K562 (cell line): ENCODE measurements around the gene PPP1R14D. TPM values are rescaled to one million over a fixed set of nuclear protein-coding genes. Genes with fewer than 3 reads are reported as not detected.

Experiments
- ATAC-seq: fragments of 200-7000 bp; cut with Tn5 transposase; 3 replicates; pipeline ENCODE4 v1.9.1; 2020; ENCODE audit warnings: moderate library complexity
- Bru-seq: library from RNA; stranded (reverse); fragments of 400-500 nt; gene quantifications from one replicate; lab custom pipeline; 2021; lab: Mats Ljungman, UMichigan
- BruChase-seq, 2 experiments: library from RNA; stranded (reverse); fragments of 400-500 nt; gene quantifications; one replicate each; lab custom pipeline; 2021; lab: Mats Ljungman, UMichigan
- BruUV-seq: library from RNA; stranded (reverse); fragments of 400-500 nt; replicated peaks from 2 replicates; lab custom pipeline; 2021; lab: Mats Ljungman, UMichigan
- CTCF ChIA-PET: fragments of 300-600 bp; formaldehyde crosslinking; extraction: SDS; loops from one replicate; lab custom pipeline; 2021; ENCODE audit warnings: low intra/inter-chr PET ratio; lab: Yijun Ruan, JAX
- POLR2A ChIA-PET: fragments of 300-600, 350-650 bp; sonication (Branson Sonifier 250); formaldehyde crosslinking; extraction: SDS; loops from one replicate; lab custom pipeline; 2021; ENCODE audit warnings: antibody characterized with exemption, inconsistent platforms; lab: Yijun Ruan, JAX
- DNase-seq, 4 experiments: peaks; one replicate each; pipeline versions ENCODE4 v3.0.0 to v3.0.0-alpha.2; 2011 to 2018; ENCODE audit warnings: low spot score in 3 of 4, mixed read lengths in 3 of 4; ENCODE audit errors: extremely low read depth in 1 of 4
- FAIRE-seq: peaks from 2 replicates; lab custom pipeline; 2011; peaks lifted over from hg19 to GRCh38; lab: Jason Lieb, UNC
- H2AFZ ChIP-seq: 2 replicates; pipeline ENCODE4 v1.6.0; 2011; ENCODE audit warnings: low read depth, low read length, control low read depth, inconsistent platforms
- H3K27ac ChIP-seq: fragments of 200-600 bp; 3 replicates; pipeline ENCODE4 v1.8.0; 2011; ENCODE audit warnings: low read depth, mild to moderate bottlenecking, control low read depth, inconsistent platforms, low read length, moderate library complexity, mixed read lengths; ENCODE audit errors: extremely low read depth
- H3K27me3 ChIP-seq, 2 experiments: fragments of 300-600 bp in 1 of 2; 2 replicates in 1 of 2; 3 replicates in 1 of 2; pipeline versions ENCODE4 v1.6.0 to v1.8.0; 2011; ENCODE audit warnings: inconsistent platforms in 2 of 2, low read length in 2 of 2, mild to moderate bottlenecking in 1 of 2, mixed read lengths in 1 of 2, moderate library complexity in 1 of 2; ENCODE audit not compliant: control insufficient read depth in 2 of 2, insufficient read depth in 2 of 2
- H3K36me3 ChIP-seq: fragments of 300-600 bp; 3 replicates; pipeline ENCODE4 v1.8.0; 2011; ENCODE audit warnings: mild to moderate bottlenecking, low read length, inconsistent platforms; ENCODE audit not compliant: control insufficient read depth, insufficient read depth
- H3K4me1 ChIP-seq, 2 experiments: fragments of 200-600 bp in 1 of 2; replicated peaks in 1 of 2; 2 replicates in 1 of 2; 3 replicates in 1 of 2; pipeline versions ENCODE4 v1.5.1 to v1.8.0; 2011; ENCODE audit warnings: inconsistent platforms in 2 of 2, low read length in 2 of 2, mild to moderate bottlenecking in 1 of 2, mixed read lengths in 1 of 2, moderate library complexity in 1 of 2; ENCODE audit not compliant: control insufficient read depth in 2 of 2, insufficient read depth in 2 of 2
- H3K4me2 ChIP-seq: 2 replicates; pipeline ENCODE4 v1.6.1; 2011; ENCODE audit warnings: low read length, control low read depth, inconsistent platforms, mixed read lengths; ENCODE audit not compliant: insufficient read depth
- H3K4me3 ChIP-seq: fragments of 200-600 bp; sonication (generic), shearing (Covaris generic); 2 replicates; pipeline ENCODE4 v1.5.1; 2016; ENCODE audit warnings: control low read depth, inconsistent platforms
- H3K79me2 ChIP-seq: fragments of 200-600 bp; 3 replicates; pipeline ENCODE4 v1.8.0; 2011; ENCODE audit warnings: low read length, inconsistent platforms; ENCODE audit not compliant: control insufficient read depth, insufficient read depth
- H3K9ac ChIP-seq, 2 experiments: 2 replicates each; pipeline versions ENCODE4 v1.6.0 to v1.6.1; 2011; ENCODE audit warnings: low read depth in 2 of 2, low read length in 2 of 2, control low read depth in 1 of 2, inconsistent platforms in 1 of 2, mild to moderate bottlenecking in 1 of 2, mixed read lengths in 1 of 2; ENCODE audit not compliant: insufficient read depth in 1 of 2
- H3K9me1 ChIP-seq: one replicate; pipeline ENCODE4 v1.6.0; 2011; ENCODE audit warnings: inconsistent platforms, mild to moderate bottlenecking, low read length, moderate library complexity; ENCODE audit not compliant: control insufficient read depth, insufficient read depth
- H3K9me3 ChIP-seq: replicated peaks from 2 replicates; pipeline ENCODE4 v1.5.1; 2011; ENCODE audit warnings: low read depth, low read length, inconsistent platforms; ENCODE audit not compliant: control insufficient read depth, insufficient read depth
- H4K20me1 ChIP-seq: replicated peaks from 2 replicates; pipeline ENCODE4 v1.6.1; 2011; ENCODE audit warnings: low read length, inconsistent platforms, mixed read lengths; ENCODE audit not compliant: control insufficient read depth, insufficient read depth
- CREB5 ChIP-seq: fragments of 250-450 bp; sonication (Bioruptor Pico); IDR thresholded peaks from 2 replicates; pipeline ENCODE4 v1.5.0; 2020; ENCODE audit warnings: mild to moderate bottlenecking
- ETS2 ChIP-seq: IDR thresholded peaks from 2 replicates; pipeline ENCODE4 v1.6.1; 2016; ENCODE audit warnings: borderline replicate concordance, missing genetic modification characterization, mild to moderate bottlenecking, moderate library complexity, missing compliant biosample characterization; ENCODE audit not compliant: poor library complexity, severe bottlenecking
- EZH2 ChIP-seq: IDR thresholded peaks from 2 replicates; pipeline ENCODE4 v1.6.1; 2012; ENCODE audit warnings: low read depth, mild to moderate bottlenecking, inconsistent platforms, low read length, borderline replicate concordance
- NFXL1 ChIP-seq: fragments of 450-650 bp; formaldehyde crosslinking; IDR thresholded peaks from 2 replicates; pipeline ENCODE4 v1.4.0; 2021; ENCODE audit warnings: mild to moderate bottlenecking
- WGBS: fragments of 100-300 bp; shearing (Covaris generic); methylation state at CpG from one replicate; pipeline ENCODE4 v1.1.6; 2016; ENCODE audit warnings: low coverage, mixed read lengths; ENCODE audit not compliant: insufficient coverage; ENCODE audit errors: missing lambda C conversion rate; 5-methylcytosine and 5-hydroxymethylcytosine counted together
- in situ Hi-C: fragments of 300-500 bp; cut with MboI; formaldehyde crosslinking; loops from 4 replicates; pipeline ENCODE4 v1.15.0; 2018; ENCODE audit warnings: inconsistent platforms, mixed read lengths
- intact Hi-C: fragments of 100-400 bp; cut with micrococcal nuclease; formaldehyde crosslinking; loops from 2 replicates; pipeline ENCODE4 v1.14.2; 2022
- long read RNA-seq, 3 experiments: library from polyadenylated mRNA in 2 of 3; library from RNA in 1 of 3; unstranded in 2 of 3; stranded (forward) in 1 of 3; transcript quantifications; one replicate each; pipeline ENCODE4 v2.0.0, GENCODE V29; 2019 to 2022
- polyA minus RNA-seq, 3 experiments: library from RNA; depleted of rRNA, polyadenylated mRNA; stranded (reverse); fragments of >200 nt; gene quantifications; 2 replicates each; pipeline ENCODE4 v1.2.3, GENCODE V29; 2011
- polyA plus RNA-seq, 8 experiments: library from polyadenylated mRNA; depleted of rRNA in 4 of 8; stranded (reverse) in 5 of 8; unstranded in 3 of 8; fragments of >200 nt; fragmentation: Nextera tagmentation in 2 of 8; fragmentation: Illumina TruSeq in 1 of 8; extraction: Ambion mirVana in 2 of 8; extraction: Trizol in 1 of 8; gene quantifications; 2 replicates each; pipeline versions ENCODE4 v1.2.1 to v1.2.3, GENCODE V29; 2011 to 2014; ENCODE audit warnings: inconsistent platforms in 1 of 8, missing spikeins in 1 of 8
- total RNA-seq, 7 experiments: library from RNA; depleted of rRNA in 6 of 7; stranded (reverse); fragments of >200 nt in 6 of 7; fragmentation: Illumina TruSeq in 2 of 7; extraction: Trizol in 2 of 7; gene quantifications; 2 replicates each; pipeline versions ENCODE4 v1.2.1 to v1.2.3, GENCODE V29; 2011 to 2021; ENCODE audit warnings: low replicate concordance in 1 of 7
- TF ChIP-seq, protein P1 (sequence below): fragments of 450-650 bp; IDR thresholded peaks from 2 replicates; pipeline ENCODE4 v1.6.1; 2016
- TF ChIP-seq, protein P2 (sequence below): fragments of 250-450 bp; sonication (Bioruptor Pico); IDR thresholded peaks from 2 replicates; pipeline ENCODE4 v1.8.0; 2021; ENCODE audit warnings: moderate library complexity, mild to moderate bottlenecking, inconsistent platforms

The PPP1R14D gene, protein sequence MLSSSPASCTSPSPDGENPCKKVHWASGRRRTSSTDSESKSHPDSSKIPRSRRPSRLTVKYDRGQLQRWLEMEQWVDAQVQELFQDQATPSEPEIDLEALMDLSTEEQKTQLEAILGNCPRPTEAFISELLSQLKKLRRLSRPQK
- not detected in 2 replicates for total RNA-seq (2011; cell fraction: chromatin; rRNA removed; ENCODE audit: low replicate concordance)
- 0.66 and 0.67 TPM in 2 replicates for total RNA-seq (2011; cell fraction: nucleolus; rRNA removed)
- not detected in 2 replicates for total RNA-seq (2011; cell fraction: nucleoplasm; rRNA removed)
- not detected in 2 replicates for total RNA-seq (2014; rRNA removed)
- total RNA-seq (2014; rRNA removed; fragmentation: Illumina TruSeq; extraction: Trizol): not detected in 2 replicates
- not detected in 2 replicates for total RNA-seq (2015; rRNA removed; fragmentation: Illumina TruSeq; extraction: Trizol)
- not detected in 2 replicates for total RNA-seq (2021)
- polyA plus RNA-seq (2011; rRNA removed): 0.11 TPM in 1 of 2 replicates, not detected in the other
- polyA plus RNA-seq (2011; cell fraction: cytosol; rRNA removed): 0.09 and 0.18 TPM in 2 replicates
- 0.17 TPM in 1 of 2 replicates, not detected in the other for polyA plus RNA-seq (2011; cell fraction: nucleus; rRNA removed)
- polyA plus RNA-seq (2012): 0.14 TPM in 1 of 2 replicates, not detected in the other
- polyA plus RNA-seq (2014; fragmentation: Illumina TruSeq; extraction: Trizol): not detected in 2 replicates
- under 1 TPM; 0.11 to 0.18 TPM for polyA plus RNA-seq (2014; fragmentation: Nextera tagmentation; extraction: Ambion mirVana)
- not detected in 2 replicates for polyA plus RNA-seq (2014; rRNA removed)
- not detected in 2 replicates for polyA minus RNA-seq (2011; rRNA and poly(A)+ RNA removed)
- not detected in 2 replicates for polyA minus RNA-seq (2011; cell fraction: cytosol; rRNA and poly(A)+ RNA removed)
- polyA minus RNA-seq (2011; cell fraction: nucleus; rRNA and poly(A)+ RNA removed): not detected in 2 replicates
- percentile 15 among the genes with signal in this experiment for Bru-seq, nascent RNA
- BruChase-seq, experiment 1, labeled RNA remaining after a 2-hour chase: percentile 7 among the genes with signal in this experiment
- BruChase-seq, experiment 2, labeled RNA remaining after a 6-hour chase: percentile 7 among the genes with signal in this experiment
- long read RNA-seq, experiment 1: 0 reads
- long read RNA-seq, experiment 2: 0 reads
- long read RNA-seq, experiment 3: 0 reads

DNA sequence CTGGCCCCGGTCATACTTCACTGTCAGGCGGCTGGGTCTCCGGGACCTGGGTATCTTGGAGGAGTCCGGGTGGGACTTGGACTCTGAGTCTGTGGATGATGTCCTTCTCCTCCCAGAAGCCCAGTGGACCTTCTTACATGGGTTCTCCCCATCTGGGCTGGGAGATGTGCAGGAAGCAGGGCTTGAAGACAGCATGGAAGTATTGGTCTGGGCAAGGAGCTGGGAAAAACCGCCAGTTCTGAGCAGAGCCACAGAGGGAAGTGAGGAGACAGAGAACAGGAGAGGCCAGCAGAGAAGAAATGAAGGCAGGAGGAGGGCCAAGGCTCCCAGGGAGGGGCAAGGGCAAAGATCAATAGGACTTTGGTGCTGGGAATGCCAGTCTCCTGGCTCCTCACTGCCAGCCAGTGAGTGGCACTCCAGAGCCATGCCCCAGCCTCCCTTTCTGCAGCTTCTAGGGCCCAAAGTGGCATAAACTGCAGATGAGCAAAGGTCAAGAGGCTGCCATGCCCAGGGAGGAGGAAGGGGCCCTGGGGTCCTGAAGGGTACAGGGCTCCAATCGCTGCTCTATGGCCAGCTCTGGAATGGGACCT lies at the start of gene PPP1R14D:
Gene PPP1R14D (minus strand): TSS at position 262 of the 590 bp plus-strand sequence. CDS start 67 bp downstream, at position 195.
- H3K27ac ChIP-seq: no peak within 1 kb of the TSS
- H3K36me3 ChIP-seq: no peaks in the 10 kb centered on the region
- in situ Hi-C loops: no loop called here
- no peaks in the 10 kb centered on the region for H3K9me1 ChIP-seq
- H3K4me2 ChIP-seq: peak within 1 kb of the TSS; percentile 17; the same call in 1 of the 2 replicates
- TF ChIP-seq CREB5 (CRISPR knock-in tag) (no peak), ETS2 (tag) (no peak), EZH2 (no peak), NFXL1 (CRISPR knock-in tag) (no peak)
- TF ChIP-seq, protein P1, sequence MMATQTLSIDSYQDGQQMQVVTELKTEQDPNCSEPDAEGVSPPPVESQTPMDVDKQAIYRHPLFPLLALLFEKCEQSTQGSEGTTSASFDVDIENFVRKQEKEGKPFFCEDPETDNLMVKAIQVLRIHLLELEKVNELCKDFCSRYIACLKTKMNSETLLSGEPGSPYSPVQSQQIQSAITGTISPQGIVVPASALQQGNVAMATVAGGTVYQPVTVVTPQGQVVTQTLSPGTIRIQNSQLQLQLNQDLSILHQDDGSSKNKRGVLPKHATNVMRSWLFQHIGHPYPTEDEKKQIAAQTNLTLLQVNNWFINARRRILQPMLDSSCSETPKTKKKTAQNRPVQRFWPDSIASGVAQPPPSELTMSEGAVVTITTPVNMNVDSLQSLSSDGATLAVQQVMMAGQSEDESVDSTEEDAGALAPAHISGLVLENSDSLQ: peak; percentile 39; the same call in 1 of the 2 replicates
- TF ChIP-seq, protein P2, sequence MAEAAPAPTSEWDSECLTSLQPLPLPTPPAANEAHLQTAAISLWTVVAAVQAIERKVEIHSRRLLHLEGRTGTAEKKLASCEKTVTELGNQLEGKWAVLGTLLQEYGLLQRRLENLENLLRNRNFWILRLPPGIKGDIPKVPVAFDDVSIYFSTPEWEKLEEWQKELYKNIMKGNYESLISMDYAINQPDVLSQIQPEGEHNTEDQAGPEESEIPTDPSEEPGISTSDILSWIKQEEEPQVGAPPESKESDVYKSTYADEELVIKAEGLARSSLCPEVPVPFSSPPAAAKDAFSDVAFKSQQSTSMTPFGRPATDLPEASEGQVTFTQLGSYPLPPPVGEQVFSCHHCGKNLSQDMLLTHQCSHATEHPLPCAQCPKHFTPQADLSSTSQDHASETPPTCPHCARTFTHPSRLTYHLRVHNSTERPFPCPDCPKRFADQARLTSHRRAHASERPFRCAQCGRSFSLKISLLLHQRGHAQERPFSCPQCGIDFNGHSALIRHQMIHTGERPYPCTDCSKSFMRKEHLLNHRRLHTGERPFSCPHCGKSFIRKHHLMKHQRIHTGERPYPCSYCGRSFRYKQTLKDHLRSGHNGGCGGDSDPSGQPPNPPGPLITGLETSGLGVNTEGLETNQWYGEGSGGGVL (CRISPR knock-in tag): no peak
- TF ChIP-seq, all 486 proteins: peak for 1
- ChIA-PET POLR2A (interaction anchor here (0.6 to 1.4 kb wide), 6 partner anchors 9 to 288 kb away, joined by 3 to 10 read pairs (median 4); partner anchors contain the start of gene INO80), CTCF (interaction anchor here (0.7 kb wide), 1 partner anchor 12 kb away, joined by 4 read pairs; no protein-coding TSS in a partner anchor)
- intact Hi-C loops: no loop called here
- H3K9me3 ChIP-seq: no peaks in the 10 kb centered on the region
- H3K4me1 ChIP-seq: peaks cover 5 to 28% of the 10 kb centered on the region in 2 experiments; a peak in 4 of 5 replicates
- peak; percentile 37; the same call in 2 of the 3 replicates for ATAC-seq
- H2AFZ ChIP-seq: peak within 1 kb of the TSS; percentile 88
- peaks cover 4% of the 10 kb centered on the region for H4K20me1 ChIP-seq
- H3K9ac ChIP-seq: no peak within 1 kb of the TSS
- H3K4me3 ChIP-seq: no peak within 1 kb of the TSS
- BruUV-seq: no TSS peak
- no peaks in the 10 kb centered on the region for H3K79me2 ChIP-seq
- no peak for FAIRE-seq
- 49% methylated on average over 6 of the region's 6 CpGs for WGBS
- DNase-seq: no peak
- H3K27me3 ChIP-seq: no peaks in the 10 kb centered on the region
